Spinal cord (tissue), 10 donors: Measurements from ENCODE around the gene OR10H5. TPM values are rescaled to one million over a fixed set of nuclear protein-coding genes. Genes with fewer than 3 reads are reported as not detected.
A peak's percentile ranks its signal among the peaks of the same experiment; 100 is the strongest.
"Not testable (repeated sequence)": the region's sequence is repeated elsewhere in the genome, so short reads cannot be mapped to it uniquely, and the experiment has no call there.

Source experiments
- DNase-seq, 6 donors: peaks; one replicate each; pipeline versions ENCODE4 v3.0.0 to v3.0.0-alpha.2; 2013 to 2015; ENCODE audit warnings: low spot score in 6 of 6, low read depth in 4 of 6
- H3K27ac ChIP-seq: one replicate; pipeline ENCODE4 v1.5.1; 2013; ENCODE audit warnings: low read depth, low read length, control low read depth
- H3K27me3 ChIP-seq: one replicate; pipeline ENCODE4 v1.6.1; 2013; ENCODE audit warnings: low read length; ENCODE audit not compliant: control insufficient read depth, insufficient read depth
- H3K36me3 ChIP-seq: one replicate; pipeline ENCODE4 v1.6.1; 2013; ENCODE audit warnings: low read length; ENCODE audit not compliant: control insufficient read depth, insufficient read depth
- H3K4me1 ChIP-seq: one replicate; pipeline ENCODE4 v1.6.1; 2013; ENCODE audit warnings: low read length; ENCODE audit not compliant: control insufficient read depth, insufficient read depth
- H3K4me3 ChIP-seq: one replicate; pipeline ENCODE4 v1.5.1; 2013; ENCODE audit warnings: low read depth, low read length, control low read depth
- H3K9me3 ChIP-seq: one replicate; pipeline ENCODE4 v1.6.1; 2013; ENCODE audit warnings: low read length; ENCODE audit not compliant: control insufficient read depth, insufficient read depth
- WGBS: methylation state at CpG from one replicate; pipeline ENCODE4 v1.1.5; 2013; ENCODE audit warnings: missing lambda C conversion rate; ENCODE audit not compliant: insufficient coverage; 5-methylcytosine and 5-hydroxymethylcytosine counted together
- polyA plus RNA-seq, 2 donors: library from polyadenylated mRNA; unstranded; fragments of 120-200 nt; gene quantifications; one replicate each; pipeline ENCODE4 v1.2.1, GENCODE V29; 2013; ENCODE audit not compliant: insufficient read length in 2 of 2
- total RNA-seq, 2 donors: library from RNA; depleted of rRNA in 1 of 2; stranded (reverse); fragments of 120-200 nt in 1 of 2; fragments of >200 nt in 1 of 2; gene quantifications; one replicate each; pipeline versions ENCODE4 v1.2.3 to v1.2.4, GENCODE V29; 2013 to 2014
- donor health status: healthy.

Gene OR10H5
- total and polyA plus RNA-seq, 4 donors = under 0.01 to 0.24 (median 0.11) TPM; not detected in 1

- not testable (repeated sequence) for H3K27ac ChIP-seq, H3K9me3 ChIP-seq, DNase-seq, H3K4me3 ChIP-seq, H3K4me1 ChIP-seq, H3K27me3 ChIP-seq, H3K36me3 ChIP-seq
- 86% methylated on average over 4 of the region's 18 CpGs for WGBS
Measured at GRCh38 chr19:15794279-15794678, 6.8 kb downstream of the OR10H5 start.

GRCh38 chr19:15810335-15810734, 22.9 kb downstream of the OR10H5 start:
- Histone ChIP-seq H3K36me3 (no peaks in the 10 kb centered on the region), H3K9me3 (no peaks in the 10 kb centered on the region), H3K27ac (no peak overlapping the region), H3K27me3 (peaks cover 9% of the 10 kb centered on the region), H3K4me1 (no peaks in the 10 kb centered on the region), H3K4me3 (no peak overlapping the region)
- peak in 3 of 6 donors; percentile 8 to 60 (median 12) for DNase-seq
- 55% methylated on average over 4 of the region's 7 CpGs for WGBS

GRCh38 chr19:15811476-15811875, 24.0 kb downstream of the OR10H5 start:
- no peaks in the 10 kb centered on the region for H3K9me3 ChIP-seq
- no peaks in the 10 kb centered on the region for H3K36me3 ChIP-seq
- WGBS = 86% methylated on average over 3 of the region's 4 CpGs
- H3K4me1 ChIP-seq = no peaks in the 10 kb centered on the region
- H3K27me3 ChIP-seq = peaks cover 9% of the 10 kb centered on the region
- no peak overlapping the region for H3K4me3 ChIP-seq
- no peak overlapping the region for H3K27ac ChIP-seq
- no peak for DNase-seq

- Histone ChIP-seq H3K27ac (no peak overlapping the region), H3K36me3 (no peaks in the 10 kb centered on the region), H3K9me3 (no peaks in the 10 kb centered on the region), H3K27me3 (peaks cover 9% of the 10 kb centered on the region), H3K4me3 (no peak overlapping the region), H3K4me1 (no peaks in the 10 kb centered on the region)
- peak in 2 of 6 donors; percentile 7 to 43 for DNase-seq
- 20% methylated on average over 5 of the region's 6 CpGs for WGBS
Measured at GRCh38 chr19:15812060-15812722, 24.7 kb downstream of the OR10H5 start.

- H3K4me3 ChIP-seq = no peak overlapping the region
- no peaks in the 10 kb centered on the region for H3K36me3 ChIP-seq
- no peaks in the 10 kb centered on the region for H3K4me1 ChIP-seq
- H3K27me3 ChIP-seq = peaks cover 9% of the 10 kb centered on the region
- no peak for DNase-seq
- H3K9me3 ChIP-seq = no peaks in the 10 kb centered on the region
- WGBS = 44% methylated on average over 7 of the region's 7 CpGs
- no peak overlapping the region for H3K27ac ChIP-seq
Measured at GRCh38 chr19:15813916-15814315, 26.5 kb downstream of the OR10H5 start.

GRCh38 chr19:15815306-15815705, 27.8 kb downstream of the OR10H5 start, which contains the start of gene OR10H1:
TSS of gene OR10H1 (minus strand) at chr19:15815664. CDS start at chr19:15808037, 7,627 bp downstream.
- Histone ChIP-seq H3K36me3 (no peaks in the 10 kb centered on the region), H3K9me3 (no peaks in the 10 kb centered on the region), H3K4me1 (no peaks in the 10 kb centered on the region), H3K27me3 (peaks cover 9% of the 10 kb centered on the region), H3K4me3 (no peak within 1 kb of the TSS), H3K27ac (no peak within 1 kb of the TSS)
- DNase-seq = no peak
- 57% methylated on average over 3 of the region's 5 CpGs for WGBS

GRCh38 chr19:15820646-15821045, 33.2 kb downstream of the OR10H5 start:
- 75% methylated on average over 3 of the region's 8 CpGs for WGBS
- Histone ChIP-seq H3K4me3 (no peak overlapping the region), H3K4me1 (no peaks in the 10 kb centered on the region), H3K9me3 (no peaks in the 10 kb centered on the region), H3K27ac (no peak overlapping the region), H3K36me3 (no peaks in the 10 kb centered on the region), H3K27me3 (no peaks in the 10 kb centered on the region)
- no peak for DNase-seq

- Histone ChIP-seq H3K9me3 (no peaks in the 10 kb centered on the region), H3K36me3 (no peaks in the 10 kb centered on the region), H3K27me3 (no peaks in the 10 kb centered on the region), H3K4me1 (no peaks in the 10 kb centered on the region), H3K27ac (no peak overlapping the region), H3K4me3 (no peak overlapping the region)
- no peak for DNase-seq
- no CpG with 5 or more reads among the region's 1 CpG for WGBS
Measured at GRCh38 chr19:15825753-15826152, 38.3 kb downstream of the OR10H5 start.

GRCh38 chr19:15828121-15828610, 40.7 kb downstream of the OR10H5 start:
- H3K36me3 ChIP-seq = no peaks in the 10 kb centered on the region
- H3K9me3 ChIP-seq = no peaks in the 10 kb centered on the region
- DNase-seq = no peak
- no peak overlapping the region for H3K27ac ChIP-seq
- no peaks in the 10 kb centered on the region for H3K27me3 ChIP-seq
- H3K4me3 ChIP-seq = no peak overlapping the region
- WGBS = 77% methylated on average over 5 of the region's 7 CpGs
- H3K4me1 ChIP-seq = no peaks in the 10 kb centered on the region

- not testable (repeated sequence) for H3K4me3 ChIP-seq, H3K27me3 ChIP-seq, H3K27ac ChIP-seq, DNase-seq, H3K9me3 ChIP-seq, H3K36me3 ChIP-seq, H3K4me1 ChIP-seq
- WGBS = 78% methylated on average over 13 of the region's 13 CpGs
Measured at GRCh38 chr19:15828611-15829305, 41.3 kb downstream of the OR10H5 start.
